H1 (cell line): ENCODE measurements around the gene APELA. TPM values are rescaled to one million over a fixed set of nuclear protein-coding genes. Genes with fewer than 3 reads are reported as not detected.

ENCODE experiments used
- E2F6 ChIP-seq: IDR thresholded peaks from 2 replicates; pipeline ENCODE4 v1.6.1; 2012; ENCODE audit warnings: inconsistent platforms
- EGR1 ChIP-seq: IDR thresholded peaks from 2 replicates; pipeline ENCODE4 v1.6.1; 2011; ENCODE audit warnings: low read depth, low read length, borderline replicate concordance
- SIN3A ChIP-seq, 2 experiments: IDR thresholded peaks in 1 of 2; conservative IDR thresholded peaks in 1 of 2; 2 replicates each; pipeline ENCODE4 v1.6.1; 2011 to 2012; ENCODE audit warnings: low read length in 2 of 2, improper control_type of control experiment in 1 of 2, low read depth in 1 of 2, mild to moderate bottlenecking in 1 of 2
- SIX5 ChIP-seq: IDR thresholded peaks from 2 replicates; pipeline ENCODE4 v1.6.1; 2011; ENCODE audit warnings: mild to moderate bottlenecking, low read depth, low read length
- SUZ12 ChIP-seq: fragments of 200-600 bp; sonication (generic); IDR thresholded peaks from 2 replicates; pipeline ENCODE4 v1.6.1; 2012; ENCODE audit warnings: mild to moderate bottlenecking, inconsistent platforms, low read length, moderate library complexity, mixed read lengths
- TEAD4 ChIP-seq: IDR thresholded peaks from 2 replicates; pipeline ENCODE4 v1.6.1; 2012; ENCODE audit warnings: low read depth, low read length, inconsistent platforms, mixed read lengths
- polyA plus RNA-seq, 7 experiments: library from polyadenylated mRNA; depleted of rRNA in 3 of 7; stranded (reverse) in 5 of 7; unstranded in 2 of 7; fragments of >200 nt in 5 of 7; fragments of 200-250 nt in 2 of 7; gene quantifications; 1 replicate in 5 of 7; 2 replicates in 1 of 7; 4 replicates in 1 of 7; pipeline versions ENCODE4 v1.2.1 to v1.2.3, GENCODE V29; 2011 to 2013; ENCODE audit warnings: missing spikeins in 2 of 7, mixed read lengths in 2 of 7
- total RNA-seq: library from RNA; stranded (reverse); fragmentation: NEBNext Ultra II Directional; extraction: Animal tissue kit (Norgen Biotek cat#: 25700); gene quantifications from 2 replicates; pipeline ENCODE4 v1.2.1, GENCODE V29; 2021

The APELA gene
- total and polyA plus RNA-seq, 2 of the 8 experiments (the other 6 are each of a cell fraction or from before 2014, with no cell fraction given) = 60.2 to 81.8 TPM

- TF ChIP-seq SIN3A (conservative IDR thresholded peaks at IDR 0.05 in 1 of 2, IDR thresholded peaks at IDR 0.05 in 1 of 2; ENCODE audit: low read depth in 1 of 2, low read length in 2 of 2) = no peak
- TF ChIP-seq E2F6 = no peak
- TF ChIP-seq TEAD4 = no peak
- TF ChIP-seq EGR1 = no peak
- TF ChIP-seq SUZ12 = no peak
- no peak for TF ChIP-seq SIX5
Measured at GRCh38 chr4:164946810-164947209, 69.8 kb downstream of the APELA start (continued).

Other genes with a start within 250 kb of the APELA start
- not detected in 2 replicates for gene SMIM31, start 123.0 kb upstream of the APELA start, total RNA-seq
- not detected in 2 replicates for gene SMIM31, start 123.0 kb upstream of the APELA start, polyA plus RNA-seq (2011; rRNA removed)
- 4.1 and 5.0 TPM in 2 replicates for gene TRIM61, start 100.5 kb downstream of the APELA start, total RNA-seq
- gene TRIM61, start 100.5 kb downstream of the APELA start, polyA plus RNA-seq (2011; rRNA removed) = 0.05 and 0.18 TPM in 2 replicates
- not detected in 2 replicates for gene TRIM60, start 154.8 kb downstream of the APELA start, total RNA-seq
- not detected in 2 replicates for gene TRIM60, start 154.8 kb downstream of the APELA start, polyA plus RNA-seq (2011; rRNA removed)
- gene TRIM75, start 176.7 kb downstream of the APELA start, total RNA-seq = not detected in 2 replicates
- gene TRIM75, start 176.7 kb downstream of the APELA start, polyA plus RNA-seq (2011; rRNA removed) = not detected in 2 replicates
- 10.2 and 10.9 TPM in 2 replicates for gene TMEM192, start 235.7 kb downstream of the APELA start, total RNA-seq
- gene TMEM192, start 235.7 kb downstream of the APELA start, polyA plus RNA-seq (2011; rRNA removed) = 4.2 and 7.3 TPM in 2 replicates